Neutrophil (primary cell): Measurements from ENCODE around the gene ADD3.

Experiments
- H3K27ac ChIP-seq: fragments of 200-600 bp; sonication (generic); 2 replicates; pipeline ENCODE4 v1.5.1; 2016; ENCODE audit warnings: mild to moderate bottlenecking, moderate library complexity
- H3K27me3 ChIP-seq: fragments of 200-600 bp; sonication (generic); 2 replicates; pipeline ENCODE4 v1.6.0; 2016; ENCODE audit warnings: mild to moderate bottlenecking
- H3K36me3 ChIP-seq: fragments of 200-600 bp; sonication (generic); 2 replicates; pipeline ENCODE4 v1.5.1; 2017
- H3K4me1 ChIP-seq, 2 experiments: fragments of 200-600 bp in 1 of 2; sonication (generic) in 1 of 2; 1 replicate in 1 of 2; 2 replicates in 1 of 2; pipeline versions ENCODE4 v1.5.1 to v1.6.1; 2013 to 2016; ENCODE audit warnings: low read depth in 1 of 2, low read length in 1 of 2, mild to moderate bottlenecking in 1 of 2, moderate library complexity in 1 of 2; ENCODE audit not compliant: control insufficient read depth in 1 of 2, insufficient read depth in 1 of 2
- H3K4me3 ChIP-seq, 2 experiments: fragments of 200-600 bp in 1 of 2; sonication (generic) in 1 of 2; 1 replicate in 1 of 2; 2 replicates in 1 of 2; pipeline ENCODE4 v1.5.1; 2013 to 2016; ENCODE audit warnings: low read depth in 1 of 2, low read length in 1 of 2, mild to moderate bottlenecking in 1 of 2, moderate library complexity in 1 of 2
- H3K9me3 ChIP-seq: fragments of 200-600 bp; sonication (generic); 2 replicates; pipeline ENCODE4 v1.5.1; 2016
- TF ChIP-seq, protein P1 (sequence below): fragments of 200-600 bp; sonication (generic); IDR thresholded peaks from 2 replicates; pipeline ENCODE4 v1.5.1; 2016; ENCODE audit warnings: antibody characterized with exemption

The ADD3 gene

DNA sequence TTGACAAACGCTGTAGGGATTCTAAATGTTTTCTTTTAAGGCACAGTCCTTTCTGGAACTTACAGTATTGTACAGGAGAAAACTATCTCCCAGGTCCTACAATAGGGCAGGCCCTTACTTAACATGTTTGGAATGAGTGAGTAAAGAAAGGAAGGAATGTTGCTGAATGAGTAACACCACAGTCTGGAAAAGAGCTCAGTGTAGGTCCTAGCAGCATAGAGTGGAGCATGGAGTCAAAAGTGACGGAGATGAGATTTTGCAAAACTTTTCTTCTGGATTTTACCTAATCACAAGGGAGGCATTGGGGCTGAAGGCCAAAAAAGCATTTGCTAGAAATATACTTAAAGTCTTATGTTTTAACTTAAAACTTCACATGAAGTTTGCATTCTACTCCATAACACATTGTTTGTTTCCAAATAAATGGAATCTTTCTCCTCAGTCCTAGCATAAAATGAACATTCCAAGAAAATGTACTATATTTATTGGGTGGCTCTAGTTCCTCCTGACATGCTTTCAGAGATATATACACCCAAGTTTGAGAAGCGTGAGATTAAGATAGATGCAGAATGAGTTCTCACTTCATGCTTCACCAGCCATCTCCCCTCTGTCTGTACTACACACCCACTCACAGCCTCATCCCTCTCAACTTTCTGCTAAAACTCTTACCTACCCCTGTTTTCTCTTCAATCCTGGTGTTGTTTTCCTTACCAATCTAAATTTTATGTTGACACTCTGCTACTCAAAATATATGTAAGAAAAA is 20.2 kb upstream of the ADD3 start:
- Histone ChIP-seq H3K4me3 (no peak overlapping the region), H3K27me3 (no peaks in the 10 kb centered on the region), H3K4me1 (no peaks in the 10 kb centered on the region), H3K9me3 (no peaks in the 10 kb centered on the region), H3K27ac (no peak overlapping the region), H3K36me3 (no peaks in the 10 kb centered on the region)
- TF ChIP-seq, protein P1, sequence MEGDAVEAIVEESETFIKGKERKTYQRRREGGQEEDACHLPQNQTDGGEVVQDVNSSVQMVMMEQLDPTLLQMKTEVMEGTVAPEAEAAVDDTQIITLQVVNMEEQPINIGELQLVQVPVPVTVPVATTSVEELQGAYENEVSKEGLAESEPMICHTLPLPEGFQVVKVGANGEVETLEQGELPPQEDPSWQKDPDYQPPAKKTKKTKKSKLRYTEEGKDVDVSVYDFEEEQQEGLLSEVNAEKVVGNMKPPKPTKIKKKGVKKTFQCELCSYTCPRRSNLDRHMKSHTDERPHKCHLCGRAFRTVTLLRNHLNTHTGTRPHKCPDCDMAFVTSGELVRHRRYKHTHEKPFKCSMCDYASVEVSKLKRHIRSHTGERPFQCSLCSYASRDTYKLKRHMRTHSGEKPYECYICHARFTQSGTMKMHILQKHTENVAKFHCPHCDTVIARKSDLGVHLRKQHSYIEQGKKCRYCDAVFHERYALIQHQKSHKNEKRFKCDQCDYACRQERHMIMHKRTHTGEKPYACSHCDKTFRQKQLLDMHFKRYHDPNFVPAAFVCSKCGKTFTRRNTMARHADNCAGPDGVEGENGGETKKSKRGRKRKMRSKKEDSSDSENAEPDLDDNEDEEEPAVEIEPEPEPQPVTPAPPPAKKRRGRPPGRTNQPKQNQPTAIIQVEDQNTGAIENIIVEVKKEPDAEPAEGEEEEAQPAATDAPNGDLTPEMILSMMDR: no peak

DNA sequence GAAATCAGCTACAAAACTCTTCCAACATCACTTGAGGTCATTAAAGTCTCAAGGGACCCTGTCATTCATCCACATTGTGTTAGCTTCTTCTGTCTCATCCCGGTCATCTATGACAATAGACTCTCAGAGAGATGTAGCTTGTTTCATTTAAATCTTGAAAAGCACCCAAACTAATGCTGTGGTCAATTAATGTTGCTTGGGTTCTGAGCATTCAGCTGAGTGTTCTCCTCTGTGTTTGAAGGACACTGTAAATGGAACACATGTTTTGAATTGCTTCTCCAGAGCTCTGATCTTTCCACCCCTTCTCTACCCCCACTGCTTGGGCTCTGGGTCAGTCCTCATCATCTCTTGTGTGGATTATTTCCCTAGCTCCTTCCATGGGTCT is 19.6 kb upstream of the ADD3 start:
- H3K36me3 ChIP-seq: no peaks in the 10 kb centered on the region
- TF ChIP-seq, protein P1: no peak
- no peak overlapping the region for H3K4me3 ChIP-seq
- no peak overlapping the region for H3K27ac ChIP-seq
- H3K4me1 ChIP-seq: peaks cover under 1 to 1% of the 10 kb centered on the region in 2 experiments
- H3K9me3 ChIP-seq: no peaks in the 10 kb centered on the region
- H3K27me3 ChIP-seq: no peaks in the 10 kb centered on the region

DNA sequence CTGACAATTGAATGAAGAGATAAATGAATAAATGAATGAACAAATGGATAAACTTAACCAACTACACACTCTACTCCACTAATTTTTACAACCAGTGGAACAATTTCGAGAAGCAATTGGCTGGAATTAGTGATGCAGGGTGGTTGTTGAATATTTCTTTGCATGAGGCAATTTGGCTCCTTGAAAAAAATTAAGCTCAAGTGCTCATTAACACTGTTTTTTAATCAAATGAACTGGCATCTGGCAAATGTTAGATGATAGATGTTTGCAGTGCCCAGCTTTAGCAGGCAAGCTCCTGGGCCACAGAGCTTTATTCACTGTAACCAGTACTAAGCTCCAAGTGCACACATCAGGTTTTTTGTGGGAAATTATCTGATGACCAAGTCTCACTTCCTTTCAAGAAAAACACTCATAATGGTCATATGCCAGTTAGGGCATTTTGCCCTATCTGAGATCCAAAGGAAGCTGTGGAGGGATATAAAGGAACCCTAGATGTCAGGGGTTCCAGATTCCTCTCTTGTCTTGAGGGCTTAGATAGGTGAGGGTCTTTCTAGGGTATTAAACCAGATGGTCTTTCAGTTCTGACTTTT is 16.4 kb upstream of the ADD3 start:
- TF ChIP-seq, protein P1: no peak
- Histone ChIP-seq H3K4me3 (no peak overlapping the region), H3K27ac (no peak overlapping the region), H3K36me3 (no peaks in the 10 kb centered on the region), H3K27me3 (no peaks in the 10 kb centered on the region), H3K4me1 (peaks cover 8% of the 10 kb centered on the region in 2 experiments), H3K9me3 (no peaks in the 10 kb centered on the region)

DNA sequence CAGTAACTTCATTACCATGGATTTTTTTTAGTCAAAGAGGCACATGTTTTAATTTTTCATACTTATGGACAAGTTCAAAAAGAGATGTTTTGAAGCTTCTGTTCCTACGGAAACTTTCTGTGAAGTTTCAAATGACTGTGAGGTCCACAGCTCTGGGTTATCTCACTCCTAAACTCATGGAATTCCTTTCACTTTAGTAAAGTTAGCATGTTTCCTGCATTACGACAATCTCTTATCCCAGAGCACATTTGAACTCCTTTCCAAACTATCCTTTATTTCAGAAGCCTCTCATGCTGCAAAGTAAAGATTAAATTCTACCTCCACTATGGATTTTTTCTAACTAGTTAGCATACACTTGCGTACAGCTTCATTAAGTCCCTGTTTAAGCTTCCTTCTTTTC is 15.3 kb upstream of the ADD3 start:
- Histone ChIP-seq H3K27ac (no peak overlapping the region), H3K4me1 (peaks cover 13 to 15% of the 10 kb centered on the region in 2 experiments), H3K36me3 (no peaks in the 10 kb centered on the region), H3K4me3 (no peak overlapping the region), H3K27me3 (no peaks in the 10 kb centered on the region), H3K9me3 (no peaks in the 10 kb centered on the region)
- TF ChIP-seq, protein P1: no peak

DNA sequence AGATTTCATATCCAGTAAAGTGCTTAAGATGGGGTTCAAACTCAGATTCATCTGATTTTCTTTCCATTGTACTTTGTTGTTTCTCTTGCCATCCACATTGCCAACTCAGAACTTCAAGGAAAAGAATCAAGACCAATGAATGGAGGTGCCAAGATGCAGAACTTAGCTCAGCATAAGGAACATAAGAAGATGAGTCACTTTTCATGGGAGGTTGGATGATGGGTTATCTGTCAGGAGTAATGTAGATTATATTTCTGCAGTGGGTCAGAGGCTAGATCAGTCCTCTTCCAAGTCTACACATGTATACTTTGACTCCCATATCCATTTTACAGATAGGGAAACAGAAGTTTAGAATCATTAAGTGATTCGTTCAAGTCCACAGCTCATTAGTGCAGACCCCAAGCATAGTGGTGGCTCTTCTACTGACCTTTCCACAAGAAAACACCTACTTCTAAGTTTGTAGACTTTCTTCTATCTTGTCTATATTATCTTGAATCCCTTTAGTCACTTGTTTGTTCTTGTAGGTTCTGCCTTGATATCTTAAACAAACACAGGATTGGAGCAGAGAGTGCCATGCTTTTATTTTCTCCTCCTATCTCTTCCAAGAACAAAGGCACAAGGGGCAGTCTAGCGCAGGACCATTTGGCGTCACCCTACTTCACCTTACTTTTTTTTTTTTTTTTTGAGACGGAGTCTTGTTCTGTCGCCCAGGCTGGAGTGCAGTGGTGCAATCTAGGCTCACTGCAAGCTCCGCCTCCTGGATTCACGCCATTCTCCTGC is 14.0 kb upstream of the ADD3 start:
- no peak overlapping the region for H3K4me3 ChIP-seq
- no peak overlapping the region for H3K27ac ChIP-seq
- TF ChIP-seq, protein P1: no peak
- peaks cover 13 to 15% of the 10 kb centered on the region in 2 experiments for H3K4me1 ChIP-seq
- no peaks in the 10 kb centered on the region for H3K36me3 ChIP-seq
- no peaks in the 10 kb centered on the region for H3K27me3 ChIP-seq
- no peaks in the 10 kb centered on the region for H3K9me3 ChIP-seq
